HL-60/S4 treated with retinoic acid at 250 ng/mL for 4 days and 3 days (cell line): Measurements from ENCODE around the gene ORMDL3.
"Not testable (repeated sequence)": the region's sequence is repeated elsewhere in the genome, so short reads cannot be mapped to it uniquely, and the experiment has no call there.

Experiments used
- in situ Hi-C: fragments of 300-500 bp; cut with MboI; formaldehyde crosslinking; loops from 2 replicates; pipeline ENCODE4 v1.7.0; 2022; ENCODE audit warnings: low sequenced_read_pairs

The ORMDL3 gene

DNA sequence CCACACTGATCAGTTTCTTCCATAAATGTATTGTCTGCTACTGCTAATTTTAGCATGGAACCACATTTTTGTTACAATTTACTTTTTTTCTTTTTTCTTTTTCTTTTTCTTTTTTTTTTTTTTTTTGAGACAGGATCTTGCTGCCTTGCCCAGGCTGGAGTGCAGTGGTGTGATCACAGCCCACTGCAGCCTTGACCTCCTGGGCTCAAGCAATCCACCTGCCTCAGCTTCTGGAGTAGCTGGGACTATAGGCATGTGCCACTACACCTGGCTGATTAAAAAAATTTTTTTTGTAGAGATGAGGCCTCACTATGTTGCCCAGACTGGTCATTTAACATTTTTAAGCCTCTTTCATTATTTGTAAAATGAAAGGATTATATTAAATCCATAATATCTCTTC, 40.3 kb downstream of the ORMDL3 start:
- in situ Hi-C loops, result no loop called here

GRCh38 chr17:39886102-39886501, 41.3 kb downstream of the ORMDL3 start:
- in situ Hi-C loops, result not testable (repeated sequence)

DNA sequence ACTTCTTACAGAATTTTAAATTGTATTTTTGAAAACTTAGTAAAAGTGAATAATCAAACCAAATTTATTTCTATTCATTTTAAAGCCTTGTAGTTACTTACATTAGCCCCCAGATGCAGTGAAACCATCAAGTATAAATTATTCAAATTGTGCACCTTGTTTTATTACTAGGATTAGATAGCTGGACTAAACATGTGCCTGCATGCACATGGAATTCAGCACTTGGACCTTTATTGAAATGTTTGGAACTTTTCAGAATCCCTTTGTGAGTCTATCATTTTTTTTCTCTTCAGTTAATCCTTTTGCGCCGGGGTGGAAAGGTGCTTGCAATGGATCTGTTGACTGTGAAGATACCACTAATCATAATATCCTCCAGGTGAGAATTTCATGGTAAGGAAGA, 54.6 kb downstream of the ORMDL3 start:
- in situ Hi-C loops, result no loop called here

GRCh38 chr17:39871801-39872200, 55.6 kb downstream of the ORMDL3 start:
- in situ Hi-C loops, result no loop called here
